K562 (cell line): ENCODE data around the gene DTNBP1. TPM values are rescaled to one million over a fixed set of nuclear protein-coding genes. Genes with fewer than 3 reads are reported as not detected.

Experiments
- ATAC-seq: fragments of 200-7000 bp; cut with Tn5 transposase; 3 replicates; pipeline ENCODE4 v1.9.1; 2020; ENCODE audit warnings: moderate library complexity
- BruUV-seq: library from RNA; stranded (reverse); fragments of 400-500 nt; replicated peaks from 2 replicates; lab custom pipeline; 2021; lab: Mats Ljungman, UMichigan
- CTCF ChIA-PET: fragments of 300-600 bp; formaldehyde crosslinking; extraction: SDS; loops from one replicate; lab custom pipeline; 2021; ENCODE audit warnings: low intra/inter-chr PET ratio; lab: Yijun Ruan, JAX
- POLR2A ChIA-PET: fragments of 300-600, 350-650 bp; sonication (Branson Sonifier 250); formaldehyde crosslinking; extraction: SDS; loops from one replicate; lab custom pipeline; 2021; ENCODE audit warnings: antibody characterized with exemption, inconsistent platforms; lab: Yijun Ruan, JAX
- DNase-seq, 4 experiments: peaks; one replicate each; pipeline versions ENCODE4 v3.0.0 to v3.0.0-alpha.2; 2011 to 2018; ENCODE audit warnings: low spot score in 3 of 4, mixed read lengths in 3 of 4; ENCODE audit errors: extremely low read depth in 1 of 4
- FAIRE-seq: peaks from 2 replicates; lab custom pipeline; 2011; peaks lifted over from hg19 to GRCh38; lab: Jason Lieb, UNC
- H2AFZ ChIP-seq: 2 replicates; pipeline ENCODE4 v1.6.0; 2011; ENCODE audit warnings: low read depth, low read length, control low read depth, inconsistent platforms
- H3K27ac ChIP-seq: fragments of 200-600 bp; 3 replicates; pipeline ENCODE4 v1.8.0; 2011; ENCODE audit warnings: low read depth, mild to moderate bottlenecking, control low read depth, inconsistent platforms, low read length, moderate library complexity, mixed read lengths; ENCODE audit errors: extremely low read depth
- H3K27me3 ChIP-seq, 2 experiments: fragments of 300-600 bp in 1 of 2; 2 replicates in 1 of 2; 3 replicates in 1 of 2; pipeline versions ENCODE4 v1.6.0 to v1.8.0; 2011; ENCODE audit warnings: inconsistent platforms in 2 of 2, low read length in 2 of 2, mild to moderate bottlenecking in 1 of 2, mixed read lengths in 1 of 2, moderate library complexity in 1 of 2; ENCODE audit not compliant: control insufficient read depth in 2 of 2, insufficient read depth in 2 of 2
- H3K36me3 ChIP-seq: fragments of 300-600 bp; 3 replicates; pipeline ENCODE4 v1.8.0; 2011; ENCODE audit warnings: mild to moderate bottlenecking, low read length, inconsistent platforms; ENCODE audit not compliant: control insufficient read depth, insufficient read depth
- H3K4me1 ChIP-seq, 2 experiments: fragments of 200-600 bp in 1 of 2; replicated peaks in 1 of 2; 2 replicates in 1 of 2; 3 replicates in 1 of 2; pipeline versions ENCODE4 v1.5.1 to v1.8.0; 2011; ENCODE audit warnings: inconsistent platforms in 2 of 2, low read length in 2 of 2, mild to moderate bottlenecking in 1 of 2, mixed read lengths in 1 of 2, moderate library complexity in 1 of 2; ENCODE audit not compliant: control insufficient read depth in 2 of 2, insufficient read depth in 2 of 2
- H3K4me2 ChIP-seq: 2 replicates; pipeline ENCODE4 v1.6.1; 2011; ENCODE audit warnings: low read length, control low read depth, inconsistent platforms, mixed read lengths; ENCODE audit not compliant: insufficient read depth
- H3K4me3 ChIP-seq: fragments of 200-600 bp; sonication (generic), shearing (Covaris generic); 2 replicates; pipeline ENCODE4 v1.5.1; 2016; ENCODE audit warnings: control low read depth, inconsistent platforms
- H3K79me2 ChIP-seq: fragments of 200-600 bp; 3 replicates; pipeline ENCODE4 v1.8.0; 2011; ENCODE audit warnings: low read length, inconsistent platforms; ENCODE audit not compliant: control insufficient read depth, insufficient read depth
- H3K9ac ChIP-seq, 2 experiments: 2 replicates each; pipeline versions ENCODE4 v1.6.0 to v1.6.1; 2011; ENCODE audit warnings: low read depth in 2 of 2, low read length in 2 of 2, control low read depth in 1 of 2, inconsistent platforms in 1 of 2, mild to moderate bottlenecking in 1 of 2, mixed read lengths in 1 of 2; ENCODE audit not compliant: insufficient read depth in 1 of 2
- H3K9me1 ChIP-seq: one replicate; pipeline ENCODE4 v1.6.0; 2011; ENCODE audit warnings: inconsistent platforms, mild to moderate bottlenecking, low read length, moderate library complexity; ENCODE audit not compliant: control insufficient read depth, insufficient read depth
- H3K9me3 ChIP-seq: replicated peaks from 2 replicates; pipeline ENCODE4 v1.5.1; 2011; ENCODE audit warnings: low read depth, low read length, inconsistent platforms; ENCODE audit not compliant: control insufficient read depth, insufficient read depth
- H4K20me1 ChIP-seq: replicated peaks from 2 replicates; pipeline ENCODE4 v1.6.1; 2011; ENCODE audit warnings: low read length, inconsistent platforms, mixed read lengths; ENCODE audit not compliant: control insufficient read depth, insufficient read depth
- POLR2A ChIP-seq: fragments of 450-650 bp; conservative IDR thresholded peaks from 2 replicates; pipeline ENCODE4 v1.6.1; 2016
- POLR2AphosphoS5 ChIP-seq: IDR thresholded peaks from 2 replicates; pipeline ENCODE4 v1.6.1; 2011; ENCODE audit warnings: mild to moderate bottlenecking, low read depth, low read length, moderate library complexity; ENCODE audit not compliant: control insufficient read depth, insufficient read depth
- POLR3A ChIP-seq: IDR thresholded peaks from 2 replicates; pipeline ENCODE4 v1.6.1; 2011; ENCODE audit warnings: borderline replicate concordance, mild to moderate bottlenecking, moderate library complexity; ENCODE audit not compliant: insufficient read length, insufficient read depth; ENCODE audit errors: extremely low read depth
- REST ChIP-seq, 2 experiments: fragments of 450-650 bp; formaldehyde crosslinking in 1 of 2; IDR thresholded peaks; 2 replicates each; pipeline versions ENCODE4 v1.4.0 to v1.6.1; 2014 to 2020; ENCODE audit warnings: mild to moderate bottlenecking in 2 of 2, borderline replicate concordance in 1 of 2, low read depth in 1 of 2
- SMAD3 ChIP-seq: fragments of 450-650 bp; formaldehyde crosslinking; conservative IDR thresholded peaks from 2 replicates; pipeline ENCODE4 v1.4.0; 2020; ENCODE audit warnings: mild to moderate bottlenecking
- SNRNP70 ChIP-seq: fragments of 200-400 bp; formaldehyde crosslinking; optimal IDR thresholded peaks from 2 replicates; pipeline ENCODE3; 2017; ENCODE audit warnings: low read depth, low read length
- TCFL5 ChIP-seq: fragments of 250-450 bp; sonication (Bioruptor Pico); conservative IDR thresholded peaks from 2 replicates; pipeline ENCODE4 v1.6.1; 2021; ENCODE audit warnings: mild to moderate bottlenecking, moderate library complexity, matching md5 sums
- THRA ChIP-seq: fragments of 450-650 bp; IDR thresholded peaks from 2 replicates; pipeline ENCODE4 v1.6.1; 2017; ENCODE audit warnings: mild to moderate bottlenecking, moderate library complexity
- ZNF24 ChIP-seq: fragments of 450-650 bp; IDR thresholded peaks from 2 replicates; pipeline ENCODE4 v1.6.1; 2016
- WGBS: fragments of 100-300 bp; shearing (Covaris generic); methylation state at CpG from one replicate; pipeline ENCODE4 v1.1.6; 2016; ENCODE audit warnings: low coverage, mixed read lengths; ENCODE audit not compliant: insufficient coverage; ENCODE audit errors: missing lambda C conversion rate; 5-methylcytosine and 5-hydroxymethylcytosine counted together
- in situ Hi-C: fragments of 300-500 bp; cut with MboI; formaldehyde crosslinking; loops from 4 replicates; pipeline ENCODE4 v1.15.0; 2018; ENCODE audit warnings: inconsistent platforms, mixed read lengths
- intact Hi-C: fragments of 100-400 bp; cut with micrococcal nuclease; formaldehyde crosslinking; loops from 2 replicates; pipeline ENCODE4 v1.14.2; 2022
- polyA plus RNA-seq, 8 experiments: library from polyadenylated mRNA; depleted of rRNA in 4 of 8; stranded (reverse) in 5 of 8; unstranded in 3 of 8; fragments of >200 nt; fragmentation: Nextera tagmentation in 2 of 8; fragmentation: Illumina TruSeq in 1 of 8; extraction: Ambion mirVana in 2 of 8; extraction: Trizol in 1 of 8; gene quantifications; 2 replicates each; pipeline versions ENCODE4 v1.2.1 to v1.2.3, GENCODE V29; 2011 to 2014; ENCODE audit warnings: inconsistent platforms in 1 of 8, missing spikeins in 1 of 8
- total RNA-seq, 7 experiments: library from RNA; depleted of rRNA in 6 of 7; stranded (reverse); fragments of >200 nt in 6 of 7; fragmentation: Illumina TruSeq in 2 of 7; extraction: Trizol in 2 of 7; gene quantifications; 2 replicates each; pipeline versions ENCODE4 v1.2.1 to v1.2.3, GENCODE V29; 2011 to 2021; ENCODE audit warnings: low replicate concordance in 1 of 7
- TF ChIP-seq, protein P1 (sequence below): fragments of 250-450 bp; sonication (Bioruptor Pico); IDR thresholded peaks from 2 replicates; pipeline ENCODE4 v1.6.1; 2021; ENCODE audit warnings: mild to moderate bottlenecking
- TF ChIP-seq, protein P2 (sequence below), 2 experiments: fragments of 450-650 bp; conservative IDR thresholded peaks; 2 replicates each; pipeline ENCODE4 v1.6.1; 2017; ENCODE audit warnings: mild to moderate bottlenecking in 2 of 2, moderate library complexity in 2 of 2

DTNBP1 gene
- total and polyA plus RNA-seq, 9 of the 15 experiments (the other 6 are each of a cell fraction or from before 2014, with no cell fraction given), result 16.7 to 54.5 (median 21.4) TPM

- CTCF ChIA-PET, result no interaction called here
- no TSS peak for BruUV-seq
- no peaks in the 10 kb centered on the region for H3K27me3 ChIP-seq
- H3K4me3 ChIP-seq, result no peak overlapping the region
- H4K20me1 ChIP-seq, result no peaks in the 10 kb centered on the region
- no peaks in the 10 kb centered on the region for H3K9me3 ChIP-seq
- POLR2A ChIA-PET, result interaction anchor here (0.7 to 1.6 kb wide), 2 partner anchors 8 to 217 kb away, joined by 3 to 4 read pairs; no protein-coding TSS in a partner anchor
- no peak overlapping the region for H3K4me2 ChIP-seq
- H3K27ac ChIP-seq, result no peak overlapping the region
- 96% methylated on average over 7 of the region's 10 CpGs for WGBS
- H3K4me1 ChIP-seq, result peaks cover 0 to 13% of the 10 kb centered on the region in 2 experiments; a peak in 1 of 5 replicates
- ATAC-seq, result no peak
- H3K36me3 ChIP-seq, result peaks cover 93% of the 10 kb centered on the region; the same call in 2 of the 3 replicates
- H2AFZ ChIP-seq, result no peak overlapping the region
- no peak for FAIRE-seq
- no peaks in the 10 kb centered on the region for H3K9me1 ChIP-seq
- DNase-seq, result no peak
- H3K79me2 ChIP-seq, result no peaks in the 10 kb centered on the region
- H3K9ac ChIP-seq, result no peak overlapping the region
- intact Hi-C loops (no loop called here), in situ Hi-C loops (no loop called here)
- TF ChIP-seq, protein P1, sequence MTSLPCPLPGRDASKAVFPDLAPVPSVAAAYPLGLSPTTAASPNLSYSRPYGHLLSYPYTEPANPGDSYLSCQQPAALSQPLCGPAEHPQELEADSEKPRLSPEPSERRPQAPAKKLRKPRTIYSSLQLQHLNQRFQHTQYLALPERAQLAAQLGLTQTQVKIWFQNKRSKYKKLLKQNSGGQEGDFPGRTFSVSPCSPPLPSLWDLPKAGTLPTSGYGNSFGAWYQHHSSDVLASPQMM (CRISPR knock-in tag), result no peak
- TF ChIP-seq, protein P2, sequence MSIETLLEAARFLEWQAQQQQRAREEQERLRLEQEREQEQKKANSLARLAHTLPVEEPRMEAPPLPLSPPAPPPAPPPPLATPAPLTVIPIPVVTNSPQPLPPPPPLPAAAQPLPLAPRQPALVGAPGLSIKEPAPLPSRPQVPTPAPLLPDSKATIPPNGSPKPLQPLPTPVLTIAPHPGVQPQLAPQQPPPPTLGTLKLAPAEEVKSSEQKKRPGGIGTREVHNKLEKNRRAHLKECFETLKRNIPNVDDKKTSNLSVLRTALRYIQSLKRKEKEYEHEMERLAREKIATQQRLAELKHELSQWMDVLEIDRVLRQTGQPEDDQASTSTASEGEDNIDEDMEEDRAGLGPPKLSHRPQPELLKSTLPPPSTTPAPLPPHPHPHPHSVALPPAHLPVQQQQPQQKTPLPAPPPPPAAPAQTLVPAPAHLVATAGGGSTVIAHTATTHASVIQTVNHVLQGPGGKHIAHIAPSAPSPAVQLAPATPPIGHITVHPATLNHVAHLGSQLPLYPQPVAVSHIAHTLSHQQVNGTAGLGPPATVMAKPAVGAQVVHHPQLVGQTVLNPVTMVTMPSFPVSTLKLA (conservative IDR thresholded peaks at IDR 0.05), result no peak
- TF ChIP-seq POLR3A (no peak), SMAD3 (CRISPR knock-in tag) (no peak), ZNF24 (no peak), TCFL5 (CRISPR knock-in tag) (no peak), POLR2A (0 out of 2 replicates have a peak, but pooled peaks have one; percentile 26), POLR2AphosphoS5 (peak; percentile 35; the same call in 1 of the 2 replicates), THRA (no peak), REST (IDR thresholded peaks at IDR 0.05; ENCODE audit: borderline replicate concordance) (no peak), REST (CRISPR knock-in tag; IDR thresholded peaks at IDR 0.05; ENCODE audit: low read depth) (no peak), SNRNP70 (no peak)
Observed at GRCh38 chr6:15518878-15519277, 143.9 kb downstream of the DTNBP1 start.
